Tibial nerve (tissue), 4 donors: ENCODE data around the gene CCDC50. TPM values are rescaled to one million over a fixed set of nuclear protein-coding genes. Genes with fewer than 3 reads are reported as not detected.

ENCODE experiments used
- DNase-seq, 2 donors: peaks; one replicate each; pipeline ENCODE4 v3.0.0-alpha.2; 2019; ENCODE audit warnings: low spot score in 2 of 2
- H3K27ac ChIP-seq, 4 donors: fragments of 200-600 bp; sonication (generic) in 3 of 4; one replicate each; pipeline ENCODE4 v1.5.1; 2017 to 2019; ENCODE audit warnings: mild to moderate bottlenecking in 1 of 4
- H3K27me3 ChIP-seq, 2 donors: fragments of 200-600 bp; sonication (generic) in 1 of 2; one replicate each; pipeline versions ENCODE4 v1.5.1 to v1.6.0; 2017 to 2019
- H3K36me3 ChIP-seq, 3 donors: fragments of 200-600 bp; sonication (generic); one replicate each; pipeline ENCODE4 v1.5.1; 2018 to 2019
- H3K4me1 ChIP-seq, 4 donors: fragments of 200-600 bp; sonication (generic) in 3 of 4; one replicate each; pipeline ENCODE4 v1.5.1; 2017 to 2019
- H3K4me3 ChIP-seq, 4 donors: fragments of 200-600 bp; sonication (generic) in 3 of 4; one replicate each; pipeline ENCODE4 v1.5.1; 2017 to 2019; ENCODE audit warnings: mild to moderate bottlenecking in 1 of 4, moderate library complexity in 1 of 4
- H3K9me3 ChIP-seq, 4 donors: fragments of 200-600 bp; sonication (generic) in 3 of 4; one replicate each; pipeline ENCODE4 v1.5.1; 2017 to 2019
- EP300 ChIP-seq, 2 donors: sonication (generic); formaldehyde crosslinking; IDR thresholded peaks; one replicate each; pipeline ENCODE4 v1.6.1; 2017; ENCODE audit warnings: antibody characterized with exemption in 2 of 2, mild to moderate bottlenecking in 1 of 2
- POLR2A ChIP-seq, 2 donors: fragments of 450-650 bp; IDR thresholded peaks; one replicate each; pipeline ENCODE4 v1.6.1; 2017; ENCODE audit warnings: antibody characterized with exemption in 2 of 2, mild to moderate bottlenecking in 2 of 2, moderate library complexity in 2 of 2
- WGBS, 2 donors: methylation state at CpG; one replicate each; pipeline ENCODE4 v1.1.5; 2018; 5-methylcytosine and 5-hydroxymethylcytosine counted together
- total RNA-seq, 4 donors: library from RNA; depleted of rRNA; stranded (reverse); fragments of >200 nt; gene quantifications; one replicate each; pipeline ENCODE4 v1.1.0, GENCODE V29; 2016
- TF ChIP-seq, protein P1 (sequence below), 5 experiments: fragments of 200-600 bp in 3 of 5; fragments of 450-650 bp in 2 of 5; sonication (generic) in 3 of 5; IDR thresholded peaks; one replicate each; pipeline ENCODE4 v1.5.1; 2016 to 2019; ENCODE audit warnings: antibody characterized with exemption in 5 of 5, mild to moderate bottlenecking in 3 of 5, moderate library complexity in 2 of 5

Gene CCDC50
- total RNA-seq, 4 donors from 2014 or later: 83.5 to 99.6 (median 94.2) TPM

DNA sequence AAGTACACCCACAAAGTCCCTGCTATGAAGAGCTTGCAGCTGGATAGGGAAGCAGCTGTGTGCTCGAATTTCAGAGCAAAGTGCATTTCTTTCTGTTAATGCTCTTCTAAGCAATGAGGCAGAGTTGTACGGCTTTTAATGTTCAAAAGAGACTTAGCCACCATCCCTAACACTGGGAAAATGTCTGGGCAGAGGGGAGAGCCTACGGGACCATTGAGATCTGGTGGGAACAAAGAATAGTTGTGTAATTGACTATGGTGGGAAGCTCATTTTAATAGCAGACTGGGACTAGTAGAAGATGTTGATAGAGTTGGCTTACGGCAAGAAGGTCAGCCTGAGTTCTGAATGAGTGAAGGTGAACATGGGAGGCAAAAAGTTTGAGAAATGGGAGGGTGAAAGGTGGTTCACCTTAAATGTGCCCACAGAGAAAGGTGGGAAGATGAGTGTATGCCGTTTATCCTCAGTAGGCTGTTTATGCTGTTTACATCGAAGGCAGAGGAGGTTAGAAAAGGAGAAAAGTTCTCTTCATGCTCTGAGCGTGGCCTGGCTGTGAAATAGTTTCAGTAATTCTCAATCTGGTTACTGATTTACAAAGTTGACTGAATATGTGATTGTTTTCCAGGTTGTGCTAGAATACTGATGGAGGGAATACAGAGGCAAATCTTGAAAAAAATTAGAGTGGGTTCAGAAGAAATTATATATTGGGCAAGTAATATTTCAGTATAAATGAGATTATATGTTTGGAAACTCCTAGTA is 24.0 kb downstream of the CCDC50 start:
- Histone ChIP-seq H3K9me3 (no peaks in the 10 kb centered on the region), H3K36me3 (peaks cover 0 to 4% (median 0%) of the 10 kb centered on the region in 3 donors), H3K4me1 (peaks cover 0 to 72% (median 26%) of the 10 kb centered on the region in 4 donors), H3K4me3 (no peak overlapping the region), H3K27ac (peak overlapping the region in 1 of 4 donors; percentile 36), H3K27me3 (no peaks in the 10 kb centered on the region)
- no peak for DNase-seq
- TF ChIP-seq, protein P1, sequence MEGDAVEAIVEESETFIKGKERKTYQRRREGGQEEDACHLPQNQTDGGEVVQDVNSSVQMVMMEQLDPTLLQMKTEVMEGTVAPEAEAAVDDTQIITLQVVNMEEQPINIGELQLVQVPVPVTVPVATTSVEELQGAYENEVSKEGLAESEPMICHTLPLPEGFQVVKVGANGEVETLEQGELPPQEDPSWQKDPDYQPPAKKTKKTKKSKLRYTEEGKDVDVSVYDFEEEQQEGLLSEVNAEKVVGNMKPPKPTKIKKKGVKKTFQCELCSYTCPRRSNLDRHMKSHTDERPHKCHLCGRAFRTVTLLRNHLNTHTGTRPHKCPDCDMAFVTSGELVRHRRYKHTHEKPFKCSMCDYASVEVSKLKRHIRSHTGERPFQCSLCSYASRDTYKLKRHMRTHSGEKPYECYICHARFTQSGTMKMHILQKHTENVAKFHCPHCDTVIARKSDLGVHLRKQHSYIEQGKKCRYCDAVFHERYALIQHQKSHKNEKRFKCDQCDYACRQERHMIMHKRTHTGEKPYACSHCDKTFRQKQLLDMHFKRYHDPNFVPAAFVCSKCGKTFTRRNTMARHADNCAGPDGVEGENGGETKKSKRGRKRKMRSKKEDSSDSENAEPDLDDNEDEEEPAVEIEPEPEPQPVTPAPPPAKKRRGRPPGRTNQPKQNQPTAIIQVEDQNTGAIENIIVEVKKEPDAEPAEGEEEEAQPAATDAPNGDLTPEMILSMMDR (IDR thresholded peaks at IDR 0.05): no peak
- no peak for TF ChIP-seq POLR2A (IDR thresholded peaks at IDR 0.05)
- no peak for TF ChIP-seq EP300 (IDR thresholded peaks at IDR 0.05)
- 39 to 43% methylated on average over 7 of the region's 7 CpGs for WGBS, 2 donors

DNA sequence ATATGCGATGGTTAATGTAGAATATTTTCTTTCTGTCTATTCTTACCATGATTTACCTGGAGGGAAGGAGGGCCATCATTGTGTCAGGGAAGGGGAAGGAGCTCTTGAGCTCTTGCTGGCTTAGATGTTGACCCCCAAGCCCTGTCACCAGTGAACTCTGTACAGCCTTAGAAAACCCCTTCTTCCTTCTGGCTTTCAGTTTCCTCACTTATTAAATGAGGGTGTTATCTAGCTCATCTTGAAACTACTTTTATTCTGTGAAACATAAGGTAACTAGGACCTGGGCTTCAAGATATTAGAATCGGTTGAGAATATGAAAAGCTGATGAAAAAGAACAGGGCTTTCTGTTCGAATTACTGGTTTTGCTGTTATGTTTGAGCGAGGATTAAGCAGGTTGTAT is 26.2 kb downstream of the CCDC50 start:
- peaks cover 0 to 60% (median 25%) of the 10 kb centered on the region in 4 donors for H3K4me1 ChIP-seq
- DNase-seq: no peak
- no peak for TF ChIP-seq EP300 (IDR thresholded peaks at IDR 0.05)
- no peak for TF ChIP-seq POLR2A (IDR thresholded peaks at IDR 0.05)
- TF ChIP-seq, protein P1 (IDR thresholded peaks at IDR 0.05): no peak
- H3K36me3 ChIP-seq: peaks cover 0 to 24% (median 0%) of the 10 kb centered on the region in 3 donors
- H3K9me3 ChIP-seq: no peaks in the 10 kb centered on the region
- H3K4me3 ChIP-seq: no peak overlapping the region
- no peaks in the 10 kb centered on the region for H3K27me3 ChIP-seq
- WGBS, 2 donors: 93 to 96% methylated on average over 4 of the region's 4 CpGs
- H3K27ac ChIP-seq: no peak overlapping the region

DNA sequence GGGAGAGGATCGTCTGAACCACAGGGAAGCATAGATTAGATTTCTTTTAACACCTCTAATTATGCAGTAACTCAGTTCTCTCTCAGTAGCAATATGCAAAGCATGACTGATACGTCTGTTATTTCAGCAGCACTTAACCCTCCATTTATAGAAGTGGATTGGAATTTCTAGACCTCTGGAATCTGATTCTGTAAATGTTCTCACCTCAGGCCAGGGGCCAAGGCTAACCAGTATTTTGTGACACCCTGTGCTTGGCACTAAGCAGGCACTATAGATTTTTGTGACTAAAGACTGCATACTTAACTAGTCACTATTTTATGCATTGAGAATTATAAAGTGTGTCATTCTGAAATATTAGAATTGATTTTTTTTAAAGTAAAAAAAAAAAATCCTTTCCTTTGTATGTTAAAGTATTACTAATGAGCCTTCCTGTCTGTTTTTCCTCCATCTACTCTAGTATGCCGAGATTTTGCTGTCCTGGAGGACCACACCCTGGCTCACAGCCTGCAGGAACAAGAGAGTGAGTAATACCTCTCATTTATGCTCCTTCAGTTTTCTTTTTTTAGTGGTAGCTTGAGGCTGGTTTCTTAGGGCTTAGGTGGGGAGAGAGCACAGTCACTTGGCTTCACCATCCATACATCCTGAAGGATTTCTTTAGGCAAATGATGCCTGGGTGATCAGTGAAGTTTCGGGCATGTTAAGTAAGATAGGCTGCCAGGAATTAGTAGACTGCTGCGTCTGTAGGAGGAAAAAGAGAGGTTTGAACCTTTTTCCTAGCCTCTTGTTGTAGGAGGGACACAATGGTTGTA is 27.6 kb downstream of the CCDC50 start:
- no peak overlapping the region for H3K4me3 ChIP-seq
- 61 to 67% methylated on average over 5 of the region's 5 CpGs for WGBS, 2 donors
- H3K27me3 ChIP-seq: no peaks in the 10 kb centered on the region
- H3K27ac ChIP-seq: no peak overlapping the region
- H3K9me3 ChIP-seq: no peaks in the 10 kb centered on the region
- TF ChIP-seq EP300 (IDR thresholded peaks at IDR 0.05): no peak
- TF ChIP-seq, protein P1 (IDR thresholded peaks at IDR 0.05): no peak
- no peak for TF ChIP-seq POLR2A (IDR thresholded peaks at IDR 0.05)
- H3K4me1 ChIP-seq: peaks cover 0 to 47% (median 19%) of the 10 kb centered on the region in 4 donors
- H3K36me3 ChIP-seq: peaks cover 0 to 37% (median 0%) of the 10 kb centered on the region in 3 donors
- no peak for DNase-seq

DNA sequence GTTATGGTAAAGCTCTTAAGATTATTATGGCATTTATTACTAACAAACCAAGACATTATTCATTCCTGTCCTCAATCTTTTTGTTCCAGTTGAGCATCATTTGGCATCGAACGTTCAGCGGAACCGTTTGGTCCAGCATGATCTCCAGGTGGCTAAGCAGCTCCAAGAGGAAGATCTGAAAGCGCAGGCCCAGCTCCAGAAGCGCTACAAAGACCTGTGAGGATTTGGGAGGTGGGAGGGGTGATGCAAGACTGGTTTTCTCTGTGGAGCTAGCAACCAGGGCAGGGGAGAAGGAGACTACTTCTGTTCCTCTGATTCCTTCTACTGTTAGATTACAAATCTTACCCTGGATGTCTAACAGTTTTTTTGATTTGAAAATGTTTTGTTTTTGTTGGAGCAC is 28.7 kb downstream of the CCDC50 start:
- no peak overlapping the region for H3K27ac ChIP-seq
- H3K4me3 ChIP-seq: no peak overlapping the region
- peaks cover 0 to 48% (median 0%) of the 10 kb centered on the region in 3 donors for H3K36me3 ChIP-seq
- peaks cover 0 to 36% (median 14%) of the 10 kb centered on the region in 4 donors for H3K4me1 ChIP-seq
- H3K9me3 ChIP-seq: no peaks in the 10 kb centered on the region
- no peaks in the 10 kb centered on the region for H3K27me3 ChIP-seq
- DNase-seq: no peak
- no peak for TF ChIP-seq POLR2A (IDR thresholded peaks at IDR 0.05)
- TF ChIP-seq, protein P1 (IDR thresholded peaks at IDR 0.05): no peak
- no peak for TF ChIP-seq EP300 (IDR thresholded peaks at IDR 0.05)
- 91% methylated on average over 6 of the region's 6 CpGs for whole genome bisulfite sequencing, 2 donors

DNA sequence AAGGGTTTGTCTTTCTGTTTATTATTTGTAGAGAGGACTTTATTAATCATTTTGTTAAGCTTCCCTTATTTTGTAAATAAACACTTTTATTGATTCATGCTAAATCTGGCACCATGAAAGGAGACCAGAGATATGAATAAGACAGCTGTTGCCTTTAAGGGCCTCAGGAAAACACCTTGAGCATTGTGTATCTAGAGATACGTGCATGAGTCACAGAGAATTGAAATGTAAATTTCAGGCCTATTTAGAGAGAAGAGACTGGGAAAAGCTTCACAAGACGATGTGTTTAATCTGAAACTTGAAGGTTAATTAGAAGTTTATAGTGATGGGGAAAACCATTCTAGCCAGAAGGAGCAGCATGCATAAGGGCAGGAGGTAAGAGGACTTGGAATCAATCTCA is 29.7 kb downstream of the CCDC50 start:
- Histone ChIP-seq H3K27me3 (no peaks in the 10 kb centered on the region), H3K36me3 (peaks cover 0 to 56% (median 0%) of the 10 kb centered on the region in 3 donors), H3K9me3 (no peaks in the 10 kb centered on the region), H3K27ac (no peak overlapping the region), H3K4me1 (peaks cover 0 to 26% (median 5%) of the 10 kb centered on the region in 4 donors), H3K4me3 (no peak overlapping the region)
- 92 to 95% methylated on average over 2 of the region's 2 CpGs for WGBS, 2 donors
- TF ChIP-seq, protein P1 (IDR thresholded peaks at IDR 0.05): no peak
- TF ChIP-seq POLR2A (IDR thresholded peaks at IDR 0.05): no peak
- no peak for TF ChIP-seq EP300 (IDR thresholded peaks at IDR 0.05)
- DNase-seq: no peak
